ENCODE data around the gene WASF3. TPM values are rescaled to one million over a fixed set of nuclear protein-coding genes. Genes with fewer than 3 reads are reported as not detected.
"Not testable (repeated sequence)": the region's sequence is repeated elsewhere in the genome, so short reads cannot be mapped to it uniquely, and the experiment has no call there.

The WASF3 gene
- total and polyA plus RNA-seq, 2 experiments from 2014 or later = 17.3 to 34.5 TPM

GRCh38 chr13:26624572-26624971 is 67.1 kb downstream of the WASF3 start:
- no peaks in the 10 kb centered on the region for H3K9me3 ChIP-seq (ENCODE audit: low read depth)
- no peak for DNase-seq (ENCODE audit: low read depth in 1 of 2, low spot score in 1 of 2)
- H3K36me3 ChIP-seq = no peaks in the 10 kb centered on the region
- H3K4me3 ChIP-seq = no peak overlapping the region
- peaks cover 34% of the 10 kb centered on the region for H3K4me1 ChIP-seq (ENCODE audit: low read depth)
- TF ChIP-seq CTCF (IDR thresholded peaks at IDR 0.05; ENCODE audit: low read depth, low read length) = no peak
- H3K27me3 ChIP-seq = no peaks in the 10 kb centered on the region
- no peak overlapping the region for H3K27ac ChIP-seq

- H3K36me3 ChIP-seq = no peaks in the 10 kb centered on the region
- TF ChIP-seq CTCF (IDR thresholded peaks at IDR 0.05; ENCODE audit: low read depth, low read length) = no peak
- peaks cover 25% of the 10 kb centered on the region for H3K4me1 ChIP-seq (ENCODE audit: low read depth)
- no peak overlapping the region for H3K4me3 ChIP-seq
- H3K27ac ChIP-seq = no peak overlapping the region
- DNase-seq (ENCODE audit: low read depth in 1 of 2, low spot score in 1 of 2) = no peak
- no peaks in the 10 kb centered on the region for H3K27me3 ChIP-seq
- no peaks in the 10 kb centered on the region for H3K9me3 ChIP-seq (ENCODE audit: low read depth)
Observed at GRCh38 chr13:26626271-26626670, 68.8 kb downstream of the WASF3 start.

GRCh38 chr13:26628706-26629105 is 71.2 kb downstream of the WASF3 start:
- Histone ChIP-seq H3K4me1 (ENCODE audit: low read depth) (peaks cover 3% of the 10 kb centered on the region), H3K4me3 (no peak overlapping the region), H3K27me3 (no peaks in the 10 kb centered on the region), H3K36me3 (no peaks in the 10 kb centered on the region), H3K27ac (no peak overlapping the region), H3K9me3 (ENCODE audit: low read depth) (no peaks in the 10 kb centered on the region)
- DNase-seq (ENCODE audit: low read depth in 1 of 2, low spot score in 1 of 2) = peak; percentile 23 to 47
- peak; percentile 35 for TF ChIP-seq CTCF (IDR thresholded peaks at IDR 0.05; ENCODE audit: low read depth, low read length)

GRCh38 chr13:26629260-26629825 is 71.9 kb downstream of the WASF3 start:
- DNase-seq (ENCODE audit: low read depth in 1 of 2, low spot score in 1 of 2) = peak in 1 of 2 donors; percentile 8
- Histone ChIP-seq H3K4me1 (ENCODE audit: low read depth) (no peaks in the 10 kb centered on the region), H3K27ac (no peak overlapping the region), H3K9me3 (ENCODE audit: low read depth) (no peaks in the 10 kb centered on the region), H3K27me3 (no peaks in the 10 kb centered on the region), H3K36me3 (no peaks in the 10 kb centered on the region), H3K4me3 (no peak overlapping the region)
- TF ChIP-seq CTCF (IDR thresholded peaks at IDR 0.05; ENCODE audit: low read depth, low read length) = no peak

GRCh38 chr13:26635634-26636033 is 78.2 kb downstream of the WASF3 start:
- DNase-seq (ENCODE audit: low read depth in 1 of 2, low spot score in 1 of 2); H3K27me3 ChIP-seq; H3K36me3 ChIP-seq; H3K4me3 ChIP-seq; H3K9me3 ChIP-seq (ENCODE audit: low read depth); H3K4me1 ChIP-seq (ENCODE audit: low read depth); H3K27ac ChIP-seq: not testable (repeated sequence)

GRCh38 chr13:26636073-26636472 is 78.6 kb downstream of the WASF3 start:
- not testable (repeated sequence) for H3K9me3 ChIP-seq (ENCODE audit: low read depth); H3K4me1 ChIP-seq (ENCODE audit: low read depth); H3K27me3 ChIP-seq; H3K4me3 ChIP-seq; DNase-seq (ENCODE audit: low read depth in 1 of 2, low spot score in 1 of 2); H3K27ac ChIP-seq; H3K36me3 ChIP-seq

- no peak for TF ChIP-seq CTCF (IDR thresholded peaks at IDR 0.05; ENCODE audit: low read depth, low read length)
- DNase-seq (ENCODE audit: low read depth in 1 of 2, low spot score in 1 of 2) = no peak
- H3K9me3 ChIP-seq (ENCODE audit: low read depth) = no peaks in the 10 kb centered on the region
- no peak overlapping the region for H3K27ac ChIP-seq
- H3K27me3 ChIP-seq = no peaks in the 10 kb centered on the region
- H3K36me3 ChIP-seq = no peaks in the 10 kb centered on the region
- H3K4me1 ChIP-seq (ENCODE audit: low read depth) = no peaks in the 10 kb centered on the region
- H3K4me3 ChIP-seq = no peak overlapping the region
Observed at GRCh38 chr13:26646603-26647002, 89.1 kb downstream of the WASF3 start.
